Measurements from ENCODE around the gene P2RX2.

The P2RX2 gene

GRCh38 chr12:132587781-132588180, 30.8 kb upstream of the P2RX2 start:
- TF ChIP-seq CTCF (IDR thresholded peaks at IDR 0.05; ENCODE audit: low read depth, low read length): no peak
- H3K4me3 ChIP-seq (ENCODE audit: low read depth, low read length): no peak overlapping the region
- in situ Hi-C loops (cut with HindIII; ENCODE audit: low sequenced_read_pairs): no loop called here
- DNase-seq (ENCODE audit: low read depth, low spot score): no peak

GRCh38 chr12:132588319-132588718, 30.3 kb upstream of the P2RX2 start:
- in situ Hi-C loops (cut with HindIII; ENCODE audit: low sequenced_read_pairs): no loop called here
- DNase-seq (ENCODE audit: low read depth, low spot score): no peak
- TF ChIP-seq CTCF (IDR thresholded peaks at IDR 0.05; ENCODE audit: low read depth, low read length): no peak
- H3K4me3 ChIP-seq (ENCODE audit: low read depth, low read length): no peak overlapping the region

- in situ Hi-C loops (cut with HindIII; ENCODE audit: low sequenced_read_pairs): no loop called here
- no peak overlapping the region for H3K4me3 ChIP-seq (ENCODE audit: low read depth, low read length)
- no peak for DNase-seq (ENCODE audit: low read depth, low spot score)
- no peak for TF ChIP-seq CTCF (IDR thresholded peaks at IDR 0.05; ENCODE audit: low read depth, low read length)
Measured at GRCh38 chr12:132588821-132589669, 29.5 kb upstream of the P2RX2 start.

GRCh38 chr12:132591107-132591935, 27.3 kb upstream of the P2RX2 start:
- in situ Hi-C loops (cut with HindIII; ENCODE audit: low sequenced_read_pairs): no loop called here
- DNase-seq (ENCODE audit: low read depth, low spot score): no peak
- no peak for TF ChIP-seq CTCF (IDR thresholded peaks at IDR 0.05; ENCODE audit: low read depth, low read length)
- no peak overlapping the region for H3K4me3 ChIP-seq (ENCODE audit: low read depth, low read length)

- no peak for TF ChIP-seq CTCF (IDR thresholded peaks at IDR 0.05; ENCODE audit: low read depth, low read length)
Measured at GRCh38 chr12:132592282-132592970, 26.1 kb upstream of the P2RX2 start.

GRCh38 chr12:132593071-132593470, 25.5 kb upstream of the P2RX2 start:
- in situ Hi-C loops (cut with HindIII; ENCODE audit: low sequenced_read_pairs): no loop called here
- H3K4me3 ChIP-seq (ENCODE audit: low read depth, low read length): no peak overlapping the region
- TF ChIP-seq CTCF (IDR thresholded peaks at IDR 0.05; ENCODE audit: low read depth, low read length): no peak
- DNase-seq (ENCODE audit: low read depth, low spot score): no peak

More at GRCh38 chr12:132592282-132592970, 26.1 kb upstream of the P2RX2 start:
- no peak for DNase-seq (ENCODE audit: low read depth, low spot score)
- H3K4me3 ChIP-seq (ENCODE audit: low read depth, low read length): no peak overlapping the region
- in situ Hi-C loops (cut with HindIII; ENCODE audit: low sequenced_read_pairs): no loop called here
